Keratinocyte (primary cell): ENCODE results near the gene FOXR1. TPM values are rescaled to one million over a fixed set of nuclear protein-coding genes. Genes with fewer than 3 reads are reported as not detected.
"Not testable (repeated sequence)": the region's sequence is repeated elsewhere in the genome, so short reads cannot be mapped to it uniquely, and the experiment has no call there.

Experiments
- DNase-seq: peaks from one replicate; pipeline ENCODE4 v3.0.0-alpha.2; 2011; ENCODE audit warnings: low read depth, missing footprints, low spot score
- FAIRE-seq: peaks from 2 replicates; lab custom pipeline; 2011; peaks lifted over from hg19 to GRCh38; lab: Jason Lieb, UNC
- H2AFZ ChIP-seq: 2 replicates; pipeline ENCODE4 v1.6.0; 2012; ENCODE audit warnings: low read length, control low read depth, inconsistent platforms; ENCODE audit not compliant: control insufficient read depth
- H3K27ac ChIP-seq: 2 replicates; pipeline ENCODE4 v1.5.1; 2011; ENCODE audit warnings: low read length; ENCODE audit not compliant: control insufficient read depth, insufficient read depth
- H3K27me3 ChIP-seq: 3 replicates; pipeline ENCODE4 v1.6.0; 2011; ENCODE audit warnings: low read length; ENCODE audit not compliant: control insufficient read depth, insufficient read depth; ENCODE audit errors: extremely low read depth
- H3K36me3 ChIP-seq, 2 experiments: 2 replicates in 1 of 2; 3 replicates in 1 of 2; pipeline ENCODE4 v1.5.1; 2011; ENCODE audit warnings: low read length in 2 of 2, mild to moderate bottlenecking in 1 of 2; ENCODE audit not compliant: control insufficient read depth in 2 of 2, insufficient read depth in 2 of 2; ENCODE audit errors: extremely low read depth in 1 of 2
- H3K4me1 ChIP-seq: 3 replicates; pipeline ENCODE4 v1.5.1; 2011; ENCODE audit warnings: low read length; ENCODE audit not compliant: control insufficient read depth, insufficient read depth; ENCODE audit errors: extremely low read depth
- H3K4me2 ChIP-seq: 3 replicates; pipeline ENCODE4 v1.6.0; 2011; ENCODE audit warnings: low read depth, low read length; ENCODE audit not compliant: control insufficient read depth, insufficient read depth; ENCODE audit errors: extremely low read depth
- H3K4me3 ChIP-seq, 3 experiments: fragments of 200-600 bp in 1 of 3; sonication (generic) in 1 of 3; 2 replicates in 2 of 3; 3 replicates in 1 of 3; pipeline ENCODE4 v1.5.1; 2011 to 2016; ENCODE audit warnings: low read length in 3 of 3, mild to moderate bottlenecking in 3 of 3, control low read depth in 2 of 3, inconsistent platforms in 1 of 3, low read depth in 1 of 3, mixed read lengths in 1 of 3, mixed run types in 1 of 3, moderate library complexity in 1 of 3; ENCODE audit not compliant: control insufficient read depth in 2 of 3, insufficient read depth in 2 of 3; ENCODE audit errors: extremely low read depth in 1 of 3
- H3K79me2 ChIP-seq: 2 replicates; pipeline ENCODE4 v1.6.0; 2012; ENCODE audit warnings: low read length; ENCODE audit not compliant: control insufficient read depth, insufficient read depth
- H3K9ac ChIP-seq: 3 replicates; pipeline ENCODE4 v1.6.0; 2011; ENCODE audit warnings: low read length; ENCODE audit not compliant: control insufficient read depth, insufficient read depth; ENCODE audit errors: extremely low read depth
- H3K9me1 ChIP-seq: 3 replicates; pipeline ENCODE4 v1.6.0; 2011; ENCODE audit warnings: low read length; ENCODE audit not compliant: control insufficient read depth, insufficient read depth; ENCODE audit errors: extremely low read depth
- H3K9me3 ChIP-seq: 2 replicates; pipeline ENCODE4 v1.5.1; 2012; ENCODE audit warnings: low read depth, low read length; ENCODE audit not compliant: control insufficient read depth
- H4K20me1 ChIP-seq: 3 replicates; pipeline ENCODE4 v1.6.0; 2011; ENCODE audit warnings: low read length; ENCODE audit not compliant: control insufficient read depth, insufficient read depth; ENCODE audit errors: extremely low read depth
- EZH2 ChIP-seq: IDR thresholded peaks from one replicate; pipeline ENCODE4 v1.6.1; 2012; ENCODE audit warnings: inconsistent platforms, mild to moderate bottlenecking, low read length, moderate library complexity
- dilution Hi-C: fragments of 300-500 bp; cut with MboI; formaldehyde crosslinking; loops from one replicate; pipeline ENCODE4 v1.7.0; 2020; ENCODE audit warnings: low sequenced_read_pairs; ENCODE audit not compliant: extremely low pct_ligation_motif_present
- polyA plus RNA-seq, 5 experiments: library from polyadenylated mRNA; depleted of rRNA in 3 of 5; stranded (reverse) in 3 of 5; stranded (forward) in 1 of 5; unstranded in 1 of 5; fragments of >200 nt; gene quantifications; 1 replicate in 1 of 5; 2 replicates in 3 of 5; 3 replicates in 1 of 5; pipeline versions ENCODE4 v1.2.1 to v1.2.3, GENCODE V29; 2011 to 2012; ENCODE audit warnings: missing spikeins in 2 of 5, low read depth in 1 of 5, low replicate concordance in 1 of 5
- TF ChIP-seq, protein P1 (sequence below), 3 experiments: IDR thresholded peaks in 1 of 3; conservative IDR thresholded peaks in 1 of 3; optimal IDR thresholded peaks in 1 of 3; 2 replicates in 2 of 3; 3 replicates in 1 of 3; pipeline versions ENCODE3 to v1.5.1; 2011; ENCODE audit warnings: low read length in 3 of 3, mild to moderate bottlenecking in 3 of 3, moderate library complexity in 2 of 3, control low read depth in 1 of 3, inconsistent platforms in 1 of 3; ENCODE audit not compliant: insufficient read depth in 2 of 3; ENCODE audit errors: extremely low read depth in 1 of 3

Gene FOXR1
- polyA plus RNA-seq, 1 donor (not counting 4 experiments of a cell fraction or from before 2014, with no cell fraction given) = not detected

DNA sequence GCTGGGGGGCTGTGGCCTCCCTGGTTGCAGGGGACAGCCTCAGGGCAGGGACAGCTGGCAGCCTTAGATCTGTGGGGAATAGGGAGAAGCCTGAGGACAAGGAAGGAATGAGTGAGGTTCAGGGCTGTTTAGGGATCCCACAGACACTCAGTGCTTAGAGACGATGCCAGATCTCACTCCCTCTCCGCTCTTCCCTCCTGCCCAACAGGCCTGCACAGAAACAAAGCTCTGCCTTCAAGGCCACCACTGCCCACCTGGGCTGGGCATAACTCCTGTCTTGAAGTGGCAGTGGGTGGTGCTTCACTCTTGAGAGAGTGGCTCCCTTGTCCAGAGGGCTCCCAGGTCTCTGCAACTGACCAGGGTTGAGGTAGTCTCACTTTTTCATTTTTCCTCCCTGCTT is 13.3 kb downstream of the FOXR1 start:
- Histone ChIP-seq H3K27me3 (no peaks in the 10 kb centered on the region), H3K36me3 (no peaks in the 10 kb centered on the region), H3K9ac (no peak overlapping the region), H3K79me2 (no peaks in the 10 kb centered on the region), H3K4me2 (no peak overlapping the region), H3K9me3 (no peaks in the 10 kb centered on the region), H3K4me3 (no peak overlapping the region), H3K4me1 (peaks cover 9% of the 10 kb centered on the region), H3K27ac (no peak overlapping the region), H4K20me1 (no peaks in the 10 kb centered on the region), H2AFZ (no peak overlapping the region), H3K9me1 (no peaks in the 10 kb centered on the region)
- TF ChIP-seq, protein P1, sequence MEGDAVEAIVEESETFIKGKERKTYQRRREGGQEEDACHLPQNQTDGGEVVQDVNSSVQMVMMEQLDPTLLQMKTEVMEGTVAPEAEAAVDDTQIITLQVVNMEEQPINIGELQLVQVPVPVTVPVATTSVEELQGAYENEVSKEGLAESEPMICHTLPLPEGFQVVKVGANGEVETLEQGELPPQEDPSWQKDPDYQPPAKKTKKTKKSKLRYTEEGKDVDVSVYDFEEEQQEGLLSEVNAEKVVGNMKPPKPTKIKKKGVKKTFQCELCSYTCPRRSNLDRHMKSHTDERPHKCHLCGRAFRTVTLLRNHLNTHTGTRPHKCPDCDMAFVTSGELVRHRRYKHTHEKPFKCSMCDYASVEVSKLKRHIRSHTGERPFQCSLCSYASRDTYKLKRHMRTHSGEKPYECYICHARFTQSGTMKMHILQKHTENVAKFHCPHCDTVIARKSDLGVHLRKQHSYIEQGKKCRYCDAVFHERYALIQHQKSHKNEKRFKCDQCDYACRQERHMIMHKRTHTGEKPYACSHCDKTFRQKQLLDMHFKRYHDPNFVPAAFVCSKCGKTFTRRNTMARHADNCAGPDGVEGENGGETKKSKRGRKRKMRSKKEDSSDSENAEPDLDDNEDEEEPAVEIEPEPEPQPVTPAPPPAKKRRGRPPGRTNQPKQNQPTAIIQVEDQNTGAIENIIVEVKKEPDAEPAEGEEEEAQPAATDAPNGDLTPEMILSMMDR (optimal IDR thresholded peaks at IDR 0.05 in 1 of 3, IDR thresholded peaks at IDR 0.05 in 1 of 3, conservative IDR thresholded peaks at IDR 0.05 in 1 of 3; ENCODE audit: extremely low read depth in 1 of 3, insufficient read depth in 2 of 3, low read length in 3 of 3) = no peak
- TF ChIP-seq EZH2 = no peak
- FAIRE-seq (no peak), DNase-seq (no peak)
- dilution Hi-C loops = no loop called here

- FAIRE-seq (peak; percentile 75), DNase-seq (peak; percentile 78)
- H4K20me1 ChIP-seq = no peaks in the 10 kb centered on the region
- no peaks in the 10 kb centered on the region for H3K79me2 ChIP-seq
- no peaks in the 10 kb centered on the region for H3K9me3 ChIP-seq
- H2AFZ ChIP-seq = no peak overlapping the region
- H3K9ac ChIP-seq = no peak overlapping the region
- no peak overlapping the region for H3K4me3 ChIP-seq
- TF ChIP-seq, protein P1 (optimal IDR thresholded peaks at IDR 0.05 in 1 of 3, IDR thresholded peaks at IDR 0.05 in 1 of 3, conservative IDR thresholded peaks at IDR 0.05 in 1 of 3; ENCODE audit: extremely low read depth in 1 of 3, insufficient read depth in 2 of 3, low read length in 3 of 3) = no peak
- TF ChIP-seq EZH2 = no peak
- H3K9me1 ChIP-seq = no peaks in the 10 kb centered on the region
- H3K4me2 ChIP-seq = no peak overlapping the region
- H3K36me3 ChIP-seq = no peaks in the 10 kb centered on the region
- H3K4me1 ChIP-seq = peaks cover 9% of the 10 kb centered on the region
- H3K27me3 ChIP-seq = no peaks in the 10 kb centered on the region
- dilution Hi-C loops = no loop called here
- H3K27ac ChIP-seq = no peak overlapping the region
These were observed 16.7 kb downstream of the FOXR1 start for GRCh38 chr11:118988280-118988679.

DNA sequence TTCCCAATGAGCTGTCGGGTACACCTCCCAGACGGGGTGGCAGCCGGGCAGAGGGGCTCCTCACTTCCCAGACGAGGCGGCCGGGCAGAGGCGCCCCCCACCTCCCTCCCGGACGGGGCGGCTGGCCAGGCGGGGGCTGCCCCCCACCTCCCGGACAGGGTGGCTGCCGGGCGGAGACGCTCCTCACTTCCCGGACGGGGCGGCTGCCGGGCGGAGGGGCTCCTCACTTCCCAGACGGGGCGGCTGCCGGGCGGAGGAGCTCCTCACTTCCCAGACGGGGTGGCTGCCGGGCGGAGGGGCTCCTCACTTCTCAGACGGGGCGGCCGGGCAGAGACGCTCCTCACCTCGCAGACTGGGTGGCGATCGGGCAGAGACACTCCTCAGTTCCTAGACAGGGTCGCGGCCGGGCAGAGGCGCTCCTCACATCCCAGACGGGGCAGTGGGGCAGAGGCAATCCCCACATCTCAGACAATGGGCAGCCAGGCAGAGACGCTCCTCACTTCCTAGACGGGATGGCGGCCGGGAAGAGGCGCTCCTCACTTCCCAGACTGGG is 20.0 kb downstream of the FOXR1 start:
- H3K4me3 ChIP-seq, H2AFZ ChIP-seq, H4K20me1 ChIP-seq, H3K4me2 ChIP-seq, H3K4me1 ChIP-seq, H3K27ac ChIP-seq, FAIRE-seq, H3K9me3 ChIP-seq, DNase-seq, dilution Hi-C loops, H3K27me3 ChIP-seq, H3K36me3 ChIP-seq, H3K79me2 ChIP-seq, H3K9me1 ChIP-seq, H3K9ac ChIP-seq: not testable (repeated sequence)
